DOHH2 (cell line): ENCODE results near the gene SPATA31A1.
"Not testable (repeated sequence)": the region's sequence is repeated elsewhere in the genome, so short reads cannot be mapped to it uniquely, and the experiment has no call there.

Experiments used
- CTCF ChIP-seq: fragments of 200-600 bp; sonication (generic); IDR thresholded peaks from one replicate; pipeline ENCODE4 v1.5.1; 2014; ENCODE audit warnings: antibody characterized with exemption, mild to moderate bottlenecking, low read depth, low read length; ENCODE audit not compliant: poor library complexity, severe bottlenecking
- EZH2phosphoT487 ChIP-seq: fragments of 200-600 bp; sonication (generic); IDR thresholded peaks from 2 replicates; pipeline ENCODE4 v1.6.1; 2017; ENCODE audit warnings: borderline replicate concordance, mild to moderate bottlenecking, antibody characterized with exemption, low read length, moderate library complexity, mixed read lengths

GRCh38 chr9:39355369-39355768, at the start of gene SPATA31A1:
- TF ChIP-seq CTCF, EZH2phosphoT487: not testable (repeated sequence)
